Neural progenitor cell (in vitro differentiated cells): Measurements from ENCODE around the gene RXRA. TPM values are rescaled to one million over a fixed set of nuclear protein-coding genes. Genes with fewer than 3 reads are reported as not detected.
"Not testable (repeated sequence)": the region's sequence is repeated elsewhere in the genome, so short reads cannot be mapped to it uniquely, and the experiment has no call there.

Experiments
- DNase-seq: peaks from one replicate; pipeline ENCODE4 v3.0.0-alpha.2; 2016; ENCODE audit warnings: low spot score
- H2AFZ ChIP-seq: fragments of 200-600 bp; sonication (generic); replicated peaks from 2 replicates; pipeline ENCODE4 v1.6.1; 2016; ENCODE audit warnings: antibody characterized with exemption
- H3F3A ChIP-seq: fragments of 200-600 bp; sonication (generic); 2 replicates; pipeline ENCODE4 v1.6.1; 2016; ENCODE audit warnings: antibody characterized with exemption, low read depth
- H3K27ac ChIP-seq: fragments of 200-600 bp; sonication (generic); 2 replicates; pipeline ENCODE4 v1.5.1; 2016; ENCODE audit warnings: mild to moderate bottlenecking
- H3K27me3 ChIP-seq: fragments of 200-600 bp; sonication (generic); 2 replicates; pipeline ENCODE4 v1.6.1; 2016; ENCODE audit warnings: mild to moderate bottlenecking, moderate library complexity
- H3K36me3 ChIP-seq: fragments of 200-600 bp; sonication (generic); 2 replicates; pipeline ENCODE4 v1.5.1; 2016
- H3K4me1 ChIP-seq: fragments of 200-600 bp; sonication (generic); 2 replicates; pipeline ENCODE4 v1.6.1; 2016; ENCODE audit warnings: mixed run types
- H3K4me2 ChIP-seq: fragments of 200-600 bp; sonication (generic); 2 replicates; pipeline ENCODE4 v1.6.1; 2016
- H3K4me3 ChIP-seq: fragments of 200-600 bp; sonication (generic); 2 replicates; pipeline ENCODE4 v1.5.1; 2016
- H3K79me2 ChIP-seq: fragments of 200-600 bp; sonication (generic); 2 replicates; pipeline ENCODE4 v1.6.1; 2016; ENCODE audit warnings: low read depth
- H3K9ac ChIP-seq: fragments of 200-600 bp; sonication (generic); 2 replicates; pipeline ENCODE4 v1.6.1; 2016
- H3K9me3 ChIP-seq: fragments of 200-600 bp; sonication (generic); 2 replicates; pipeline ENCODE4 v1.5.1; 2016; ENCODE audit warnings: low read depth
- H4K20me1 ChIP-seq: fragments of 200-600 bp; sonication (generic); 2 replicates; pipeline ENCODE4 v1.6.1; 2016; ENCODE audit warnings: low read depth
- H3K27ac Mint-ChIP-seq: 3 replicates; pipeline ENCODE4 v1.8.0; 2021; ENCODE audit warnings: mixed read lengths
- H3K27me3 Mint-ChIP-seq: 2 replicates; pipeline ENCODE4 v1.8.0; 2022; ENCODE audit warnings: low read depth, mild to moderate bottlenecking, inconsistent platforms, moderate library complexity, mixed read lengths; ENCODE audit not compliant: insufficient read depth
- H3K36me3 Mint-ChIP-seq: 3 replicates; pipeline ENCODE4 v1.8.0; 2021; ENCODE audit warnings: mixed read lengths
- H3K4me1 Mint-ChIP-seq: 3 replicates; pipeline ENCODE4 v1.8.0; 2021; ENCODE audit warnings: mixed read lengths
- H3K4me3 Mint-ChIP-seq: 3 replicates; pipeline ENCODE4 v1.8.0; 2021; ENCODE audit warnings: mild to moderate bottlenecking, moderate library complexity, mixed read lengths
- H3K9me3 Mint-ChIP-seq: 3 replicates; pipeline ENCODE4 v1.8.0; 2020; ENCODE audit warnings: mixed read lengths
- EZH2 ChIP-seq: fragments of 200-600 bp; sonication (generic); IDR thresholded peaks from 2 replicates; pipeline ENCODE4 v1.6.1; 2017; ENCODE audit warnings: antibody characterized with exemption, mild to moderate bottlenecking, moderate library complexity
- EZH2phosphoT487 ChIP-seq: fragments of 200-600 bp; sonication (generic); IDR thresholded peaks from 2 replicates; pipeline ENCODE4 v1.6.1; 2017; ENCODE audit warnings: antibody characterized with exemption
- total RNA-seq: library from RNA; depleted of rRNA; stranded (reverse); fragments of >200 nt; gene quantifications from 2 replicates; pipeline ENCODE4 v1.2.3, GENCODE V29; 2015; ENCODE audit warnings: low replicate concordance
- TF ChIP-seq, protein P1 (sequence below): fragments of 200-600 bp; sonication (generic); IDR thresholded peaks from 2 replicates; pipeline ENCODE4 v1.5.1; 2017; ENCODE audit warnings: antibody characterized with exemption, mild to moderate bottlenecking

Gene RXRA
- total RNA-seq, 1 donor from 2014 or later = 11.6 TPM

DNA sequence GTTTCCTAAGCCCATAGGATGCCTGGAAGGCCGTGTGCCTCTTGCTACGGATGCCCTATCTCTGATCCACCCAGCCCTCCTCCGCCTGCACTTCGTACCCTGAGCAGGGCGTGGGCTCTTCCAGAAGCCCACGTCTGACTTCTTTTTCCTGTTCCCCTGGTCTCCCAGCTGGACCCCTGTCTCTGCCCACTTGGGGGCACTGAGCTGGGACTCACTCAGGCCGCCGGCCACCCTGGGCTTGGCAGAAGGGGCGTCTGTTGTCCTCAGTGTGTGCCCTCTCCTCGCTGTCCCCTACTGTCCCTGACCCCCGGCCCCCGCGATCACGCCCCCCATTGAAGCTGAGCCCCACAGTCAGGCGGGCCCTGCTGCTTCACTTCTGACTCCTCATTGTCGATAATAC lies 22.0 kb upstream of the RXRA start:
- peaks cover 3% of the 10 kb centered on the region for H3K27me3 Mint-ChIP-seq
- H3K27me3 ChIP-seq = no peaks in the 10 kb centered on the region
- no peaks in the 10 kb centered on the region for H3K36me3 Mint-ChIP-seq
- H3K27ac Mint-ChIP-seq = peak overlapping the region; percentile 1
- H3K4me2 ChIP-seq = no peak overlapping the region
- no peaks in the 10 kb centered on the region for H3K36me3 ChIP-seq
- H3K9ac ChIP-seq = no peak overlapping the region
- H4K20me1 ChIP-seq = no peaks in the 10 kb centered on the region
- no peaks in the 10 kb centered on the region for H3K4me1 ChIP-seq
- no peak overlapping the region for H3K4me3 Mint-ChIP-seq
- DNase-seq = no peak
- H3K79me2 ChIP-seq = no peaks in the 10 kb centered on the region
- H3K4me1 Mint-ChIP-seq = no peaks in the 10 kb centered on the region
- no peaks in the 10 kb centered on the region for H3F3A ChIP-seq
- no peak for TF ChIP-seq EZH2phosphoT487
- TF ChIP-seq, protein P1, sequence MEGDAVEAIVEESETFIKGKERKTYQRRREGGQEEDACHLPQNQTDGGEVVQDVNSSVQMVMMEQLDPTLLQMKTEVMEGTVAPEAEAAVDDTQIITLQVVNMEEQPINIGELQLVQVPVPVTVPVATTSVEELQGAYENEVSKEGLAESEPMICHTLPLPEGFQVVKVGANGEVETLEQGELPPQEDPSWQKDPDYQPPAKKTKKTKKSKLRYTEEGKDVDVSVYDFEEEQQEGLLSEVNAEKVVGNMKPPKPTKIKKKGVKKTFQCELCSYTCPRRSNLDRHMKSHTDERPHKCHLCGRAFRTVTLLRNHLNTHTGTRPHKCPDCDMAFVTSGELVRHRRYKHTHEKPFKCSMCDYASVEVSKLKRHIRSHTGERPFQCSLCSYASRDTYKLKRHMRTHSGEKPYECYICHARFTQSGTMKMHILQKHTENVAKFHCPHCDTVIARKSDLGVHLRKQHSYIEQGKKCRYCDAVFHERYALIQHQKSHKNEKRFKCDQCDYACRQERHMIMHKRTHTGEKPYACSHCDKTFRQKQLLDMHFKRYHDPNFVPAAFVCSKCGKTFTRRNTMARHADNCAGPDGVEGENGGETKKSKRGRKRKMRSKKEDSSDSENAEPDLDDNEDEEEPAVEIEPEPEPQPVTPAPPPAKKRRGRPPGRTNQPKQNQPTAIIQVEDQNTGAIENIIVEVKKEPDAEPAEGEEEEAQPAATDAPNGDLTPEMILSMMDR = no peak
- TF ChIP-seq EZH2 = no peak
- H3K27ac ChIP-seq = no peak overlapping the region
- H2AFZ ChIP-seq = no peak overlapping the region
- H3K9me3 Mint-ChIP-seq = no peaks in the 10 kb centered on the region
- no peaks in the 10 kb centered on the region for H3K9me3 ChIP-seq
- H3K4me3 ChIP-seq = no peak overlapping the region

- no peaks in the 10 kb centered on the region for H3K27me3 ChIP-seq
- Mint-ChIP-seq H3K27me3 (peaks cover 3% of the 10 kb centered on the region), H3K4me3 (no peak overlapping the region), H3K9me3 (peaks cover 4% of the 10 kb centered on the region), H3K36me3 (no peaks in the 10 kb centered on the region), H3K4me1 (no peaks in the 10 kb centered on the region), H3K27ac (peak overlapping the region; percentile 1)
- no peaks in the 10 kb centered on the region for H3K9me3 ChIP-seq
- H3K4me1 ChIP-seq = no peaks in the 10 kb centered on the region
- DNase-seq = no peak
- H3K4me3 ChIP-seq = no peak overlapping the region
- no peaks in the 10 kb centered on the region for H4K20me1 ChIP-seq
- TF ChIP-seq EZH2phosphoT487 = no peak
- TF ChIP-seq, protein P1 = no peak
- TF ChIP-seq EZH2 = no peak
- H3K9ac ChIP-seq = no peak overlapping the region
- H2AFZ ChIP-seq = no peak overlapping the region
- H3F3A ChIP-seq = no peaks in the 10 kb centered on the region
- no peaks in the 10 kb centered on the region for H3K36me3 ChIP-seq
- H3K27ac ChIP-seq = no peak overlapping the region
- H3K4me2 ChIP-seq = no peak overlapping the region
- H3K79me2 ChIP-seq = no peaks in the 10 kb centered on the region
These were observed 21.6 kb upstream of the RXRA start for GRCh38 chr9:134304690-134305089.

DNA sequence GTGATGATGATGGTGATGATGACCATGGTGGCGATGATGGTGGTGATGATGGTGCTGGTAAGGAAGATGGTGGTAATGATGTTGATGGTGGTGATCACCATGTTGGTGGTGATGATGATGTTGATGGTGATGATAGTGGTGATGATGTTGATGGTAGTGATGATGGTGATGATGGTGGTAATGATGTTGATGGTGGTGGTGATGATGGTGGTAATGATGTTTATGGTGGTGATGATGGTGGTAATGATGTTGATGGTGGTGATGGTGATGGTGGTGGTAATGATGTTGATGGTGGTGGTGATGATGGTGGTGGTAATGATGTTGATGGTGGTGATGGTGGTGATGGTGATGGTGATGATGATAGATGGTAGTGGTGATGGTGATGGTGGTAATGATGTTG lies 20.7 kb upstream of the RXRA start:
- peaks cover 4% of the 10 kb centered on the region for H3K27me3 Mint-ChIP-seq
- no peak for DNase-seq
- no peaks in the 10 kb centered on the region for H3K9me3 ChIP-seq
- no peaks in the 10 kb centered on the region for H4K20me1 ChIP-seq
- H3K27ac ChIP-seq = no peak overlapping the region
- H3K36me3 Mint-ChIP-seq = no peaks in the 10 kb centered on the region
- no peak overlapping the region for H3K4me2 ChIP-seq
- H3K4me3 ChIP-seq = no peak overlapping the region
- no peak overlapping the region for H3K9ac ChIP-seq
- H2AFZ ChIP-seq = no peak overlapping the region
- H3K27me3 ChIP-seq = no peaks in the 10 kb centered on the region
- H3K4me1 Mint-ChIP-seq = no peaks in the 10 kb centered on the region
- peaks cover 5% of the 10 kb centered on the region for H3K9me3 Mint-ChIP-seq
- no peak overlapping the region for H3K4me3 Mint-ChIP-seq
- TF ChIP-seq, protein P1 = no peak
- TF ChIP-seq EZH2phosphoT487 = no peak
- no peak for TF ChIP-seq EZH2
- no peaks in the 10 kb centered on the region for H3K36me3 ChIP-seq
- H3K27ac Mint-ChIP-seq = no peak overlapping the region
- H3K4me1 ChIP-seq = no peaks in the 10 kb centered on the region
- no peaks in the 10 kb centered on the region for H3F3A ChIP-seq
- H3K79me2 ChIP-seq = no peaks in the 10 kb centered on the region

DNA sequence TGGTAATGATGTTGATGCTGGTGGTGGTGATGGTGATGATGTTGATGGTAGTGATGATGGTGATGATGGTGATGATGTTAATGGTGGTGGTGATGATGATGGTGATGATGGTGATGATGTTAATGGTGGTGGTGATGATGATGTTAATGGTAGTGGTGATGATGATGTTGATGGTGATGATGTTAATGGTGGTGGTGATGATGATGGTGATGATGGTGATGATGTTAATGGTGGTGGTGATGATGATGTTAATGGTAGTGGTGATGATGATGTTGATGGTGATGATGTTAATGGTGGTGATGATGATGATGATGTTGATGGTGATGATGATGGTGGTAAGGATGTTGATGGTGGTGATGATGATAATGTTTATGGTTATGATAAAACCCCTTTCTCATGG lies 20.2 kb upstream of the RXRA start:
- not testable (repeated sequence) for H3K9ac ChIP-seq, H3K9me3 ChIP-seq, H2AFZ ChIP-seq, H3K36me3 Mint-ChIP-seq, DNase-seq, H3K4me1 Mint-ChIP-seq, H3K9me3 Mint-ChIP-seq, H3K4me3 Mint-ChIP-seq, H4K20me1 ChIP-seq, H3K79me2 ChIP-seq, H3K4me1 ChIP-seq, H3K27me3 ChIP-seq, H3K27ac ChIP-seq, H3K4me2 ChIP-seq, H3K36me3 ChIP-seq, H3K27ac Mint-ChIP-seq, H3K4me3 ChIP-seq, H3F3A ChIP-seq, H3K27me3 Mint-ChIP-seq
